Right lobe of liver (tissue), 4 donors: ENCODE data around the gene MOB3B.

Experiments
- CTCF ChIP-seq, 4 donors: fragments of 200-600 bp in 3 of 4; fragments of 450-650 bp in 1 of 4; IDR thresholded peaks; one replicate each; pipeline versions ENCODE4 v1.5.1 to v1.8.0; 2016 to 2022; ENCODE audit warnings: antibody characterized with exemption in 4 of 4, mild to moderate bottlenecking in 2 of 4
- POLR2A ChIP-seq: fragments of 450-650 bp; IDR thresholded peaks from one replicate; pipeline ENCODE4 v1.6.1; 2017; ENCODE audit warnings: antibody characterized with exemption, mild to moderate bottlenecking
- donor health status: DM: no; HTN: no; CAD: no.
- donor health status: DM: no; HTN: no; CAD: no.
- donor health status: DM: no; HTN: yes; CAD: no.

- no peak for TF ChIP-seq CTCF (IDR thresholded peaks at IDR 0.05)
- TF ChIP-seq POLR2A, result no peak
Measured at GRCh38 chr9:27331393-27331792, 198.2 kb downstream of the MOB3B start.
